AG09309 (cell line): ENCODE results near the gene TMEM14C.

Source experiments
- DNase-seq: peaks from one replicate; pipeline ENCODE4 v3.0.0-alpha.2; 2010; ENCODE audit warnings: low read depth
- H3K4me3 ChIP-seq: 2 replicates; pipeline ENCODE4 v1.5.1; 2011; ENCODE audit warnings: mild to moderate bottlenecking, low read depth, low read length, moderate library complexity; ENCODE audit not compliant: control insufficient read depth
- TF ChIP-seq, protein P1 (sequence below): IDR thresholded peaks from 2 replicates; pipeline ENCODE4 v1.5.1; 2011; ENCODE audit warnings: mild to moderate bottlenecking, low read depth, low read length, inconsistent platforms; ENCODE audit not compliant: insufficient read depth, control insufficient read depth; ENCODE audit errors: missing control alignments

TMEM14C gene

DNA sequence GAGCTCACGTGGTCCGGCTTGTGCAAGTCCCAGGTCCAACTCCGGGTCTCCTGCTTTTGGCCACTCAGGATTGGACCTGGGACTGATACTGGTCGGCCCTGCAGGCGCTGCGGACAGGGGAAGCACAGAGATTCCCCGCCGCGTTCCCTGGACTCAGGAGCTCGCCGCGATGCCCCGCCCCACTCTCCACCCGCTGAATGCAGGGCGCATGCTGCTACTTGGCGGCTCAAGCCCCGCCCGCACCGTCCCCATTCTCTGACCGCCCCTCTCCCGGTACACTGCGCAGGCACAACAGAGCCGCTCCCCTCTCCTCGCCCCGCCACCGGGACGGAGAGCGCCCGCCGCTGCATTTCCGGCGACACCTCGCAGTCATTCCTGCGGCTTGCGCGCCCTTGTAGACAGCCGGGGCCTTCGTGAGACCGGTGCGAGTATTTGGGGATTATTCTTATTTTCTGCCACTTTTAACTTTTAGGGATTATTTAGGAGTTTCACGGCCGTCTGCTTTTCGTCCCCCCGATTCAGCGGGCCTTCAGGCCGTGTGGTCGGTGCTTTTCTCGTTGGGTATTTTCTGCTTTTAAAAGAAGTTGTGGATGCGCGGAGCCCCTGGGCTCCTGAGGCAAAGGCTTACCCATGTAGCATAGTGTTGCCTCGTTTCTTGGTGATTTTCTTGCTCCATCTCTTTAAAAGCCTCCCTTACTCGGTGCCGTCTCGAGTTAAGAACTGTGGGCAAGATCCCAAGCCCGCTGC lies at the start of gene TMEM14C:
Gene TMEM14C (plus strand): TSS at position 251 of the 747 bp plus-strand sequence. CDS start 1,544 bp downstream, outside the sequence.
- H3K4me3 ChIP-seq, result peak within 1 kb of the TSS; percentile 52
- TF ChIP-seq, protein P1, sequence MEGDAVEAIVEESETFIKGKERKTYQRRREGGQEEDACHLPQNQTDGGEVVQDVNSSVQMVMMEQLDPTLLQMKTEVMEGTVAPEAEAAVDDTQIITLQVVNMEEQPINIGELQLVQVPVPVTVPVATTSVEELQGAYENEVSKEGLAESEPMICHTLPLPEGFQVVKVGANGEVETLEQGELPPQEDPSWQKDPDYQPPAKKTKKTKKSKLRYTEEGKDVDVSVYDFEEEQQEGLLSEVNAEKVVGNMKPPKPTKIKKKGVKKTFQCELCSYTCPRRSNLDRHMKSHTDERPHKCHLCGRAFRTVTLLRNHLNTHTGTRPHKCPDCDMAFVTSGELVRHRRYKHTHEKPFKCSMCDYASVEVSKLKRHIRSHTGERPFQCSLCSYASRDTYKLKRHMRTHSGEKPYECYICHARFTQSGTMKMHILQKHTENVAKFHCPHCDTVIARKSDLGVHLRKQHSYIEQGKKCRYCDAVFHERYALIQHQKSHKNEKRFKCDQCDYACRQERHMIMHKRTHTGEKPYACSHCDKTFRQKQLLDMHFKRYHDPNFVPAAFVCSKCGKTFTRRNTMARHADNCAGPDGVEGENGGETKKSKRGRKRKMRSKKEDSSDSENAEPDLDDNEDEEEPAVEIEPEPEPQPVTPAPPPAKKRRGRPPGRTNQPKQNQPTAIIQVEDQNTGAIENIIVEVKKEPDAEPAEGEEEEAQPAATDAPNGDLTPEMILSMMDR, result no peak
- DNase-seq, result peak; percentile 92

DNA sequence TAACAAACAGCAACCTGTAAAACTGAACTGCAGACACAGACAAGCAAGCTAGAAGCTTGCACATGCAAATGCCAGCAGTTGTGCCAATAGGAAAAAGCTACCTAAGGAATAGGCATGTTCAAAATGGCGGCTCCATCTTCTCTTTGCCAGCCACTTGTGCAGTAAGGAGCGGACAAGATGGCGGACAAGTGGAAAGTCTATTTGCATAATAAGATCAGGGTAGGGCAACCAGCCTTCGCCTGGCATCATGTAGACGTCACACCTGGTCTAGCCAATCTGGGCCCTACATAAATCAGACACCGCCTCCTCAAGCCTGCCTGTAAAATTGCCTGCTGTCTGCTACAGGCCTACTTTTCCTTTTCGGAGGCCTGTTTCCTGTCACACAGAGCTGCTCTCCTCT lies 46.5 kb upstream of the TMEM14C start:
- TF ChIP-seq, protein P1, result no peak
- no peak overlapping the region for H3K4me3 ChIP-seq
- no peak for DNase-seq

DNA sequence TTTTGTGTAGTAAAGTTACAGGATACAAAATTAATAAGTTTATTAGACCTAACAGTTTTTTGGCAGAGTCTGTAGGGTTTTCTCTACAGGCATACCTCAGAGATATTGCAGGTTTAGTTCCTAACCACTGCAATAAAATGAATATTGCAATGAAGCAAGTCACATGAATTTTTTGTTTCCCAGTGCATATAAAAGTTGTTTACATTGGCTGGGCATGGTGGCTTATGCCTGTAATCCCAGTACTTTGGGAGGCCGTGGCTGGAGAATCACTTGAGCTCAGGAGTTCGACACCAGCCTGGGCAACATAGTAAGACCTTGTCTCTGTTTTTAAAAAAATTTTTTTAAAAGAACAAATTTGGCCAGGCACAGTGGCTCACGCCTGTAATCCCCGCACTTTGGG lies 44.4 kb upstream of the TMEM14C start:
- no peak overlapping the region for H3K4me3 ChIP-seq
- TF ChIP-seq, protein P1, result no peak
- DNase-seq, result no peak

DNA sequence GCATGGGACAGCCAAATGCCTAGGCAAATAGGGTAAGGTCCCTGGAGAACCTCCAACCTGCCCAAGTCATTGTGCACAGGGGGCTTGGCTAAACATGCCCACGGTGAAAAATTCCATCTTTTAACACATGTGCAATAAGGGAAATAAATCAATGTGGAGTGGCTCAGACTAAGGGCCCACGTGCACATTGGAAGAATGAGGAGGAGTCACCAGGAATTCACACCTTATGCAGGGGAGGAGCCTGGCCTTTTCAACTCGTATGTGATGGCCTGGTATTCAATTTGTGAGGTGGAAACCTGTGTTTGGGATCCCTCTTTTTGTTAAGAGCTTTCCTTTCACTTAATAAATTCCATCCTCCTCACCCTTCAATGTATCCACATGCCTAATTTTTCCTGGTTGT lies 41.1 kb upstream of the TMEM14C start:
- TF ChIP-seq, protein P1, result no peak
- no peak for DNase-seq
- H3K4me3 ChIP-seq, result no peak overlapping the region

DNA sequence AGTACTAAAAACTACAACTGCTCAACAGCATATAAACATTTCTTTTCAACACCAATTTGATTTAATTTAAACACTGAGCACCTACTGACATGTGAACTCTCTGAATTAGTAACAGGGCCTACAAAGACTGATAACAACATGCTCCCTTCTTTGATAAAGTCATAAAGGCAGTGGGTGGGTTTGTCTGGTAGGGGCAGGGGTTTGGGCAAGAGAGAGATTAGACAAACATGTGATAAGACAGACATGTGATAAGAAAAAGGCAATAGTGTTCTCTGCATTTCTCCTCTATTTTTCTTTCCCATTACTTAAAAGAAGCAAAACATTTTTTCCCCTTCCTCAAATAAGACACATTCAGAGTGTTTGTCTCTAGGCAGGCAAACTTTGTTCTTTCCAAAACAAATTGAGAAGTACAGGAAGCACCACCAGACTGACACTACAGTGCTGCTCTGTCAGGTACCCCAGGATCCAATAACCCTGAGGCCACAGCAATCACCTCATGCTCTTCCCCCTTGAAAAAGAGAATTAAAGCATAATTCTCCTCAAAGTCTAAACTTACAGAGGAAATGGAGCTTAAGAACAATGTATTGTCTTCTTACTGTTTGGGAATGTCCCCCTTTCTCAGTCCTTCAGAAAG lies 40.4 kb upstream of the TMEM14C start:
- DNase-seq, result no peak
- no peak overlapping the region for H3K4me3 ChIP-seq
- TF ChIP-seq, protein P1, result no peak

DNA sequence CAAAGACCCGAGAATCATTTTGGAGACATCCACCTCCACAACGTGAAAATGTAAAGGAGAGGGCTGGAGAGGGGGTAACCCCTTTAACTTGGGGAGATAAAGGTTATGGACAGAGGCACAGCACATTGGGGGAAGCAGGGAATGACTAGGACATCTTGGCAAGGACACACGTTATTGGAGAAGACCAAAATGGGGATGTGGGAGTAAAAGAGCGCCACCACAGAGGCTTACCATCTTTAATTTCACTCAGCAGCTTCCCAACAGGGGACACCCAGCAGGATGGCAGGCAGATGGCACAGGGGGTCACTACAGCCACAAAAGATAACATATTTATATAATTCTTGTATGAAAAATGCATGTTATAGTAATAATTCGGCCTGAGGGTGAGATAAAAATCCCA lies 38.3 kb upstream of the TMEM14C start:
- no peak for DNase-seq
- TF ChIP-seq, protein P1, result no peak
- H3K4me3 ChIP-seq, result no peak overlapping the region
